Smooth muscle cell (in vitro differentiated cells): ENCODE measurements around the gene MYH1. TPM values are rescaled to one million over a fixed set of nuclear protein-coding genes. Genes with fewer than 3 reads are reported as not detected.
A peak's percentile ranks its signal among the peaks of the same experiment; 100 is the strongest.

ENCODE experiments used
- DNase-seq: peaks from one replicate; lab custom pipeline; 2025; ENCODE audit not compliant: unreplicated experiment; lab: John Stamatoyannopoulos, UW
- H2AFZ ChIP-seq: fragments of 200-600 bp; sonication (generic); 2 replicates; pipeline ENCODE4 v1.6.0; 2016; ENCODE audit warnings: antibody characterized with exemption, low read depth, mild to moderate bottlenecking
- H3F3A ChIP-seq: fragments of 200-600 bp; sonication (generic); 2 replicates; pipeline ENCODE4 v1.6.0; 2017; ENCODE audit warnings: antibody characterized with exemption, low read depth
- H3K27ac ChIP-seq: fragments of 200-600 bp; sonication (generic); 2 replicates; pipeline ENCODE4 v1.5.1; 2016; ENCODE audit warnings: low read depth, mild to moderate bottlenecking
- H3K27me3 ChIP-seq: fragments of 200-600 bp; sonication (generic); 2 replicates; pipeline ENCODE4 v1.6.1; 2016; ENCODE audit warnings: low read depth, mild to moderate bottlenecking
- H3K36me3 ChIP-seq: fragments of 200-600 bp; sonication (generic); 2 replicates; pipeline ENCODE4 v1.5.1; 2016; ENCODE audit warnings: low read depth
- H3K4me1 ChIP-seq: fragments of 200-600 bp; sonication (generic); 2 replicates; pipeline ENCODE4 v1.5.1; 2016; ENCODE audit warnings: low read depth
- H3K4me2 ChIP-seq: fragments of 200-600 bp; sonication (generic); 2 replicates; pipeline ENCODE4 v1.6.0; 2016; ENCODE audit warnings: mild to moderate bottlenecking
- H3K4me3 ChIP-seq: fragments of 200-600 bp; sonication (generic); 2 replicates; pipeline ENCODE4 v1.5.1; 2016; ENCODE audit warnings: mild to moderate bottlenecking
- H3K79me2 ChIP-seq: fragments of 200-600 bp; sonication (generic); 2 replicates; pipeline ENCODE4 v1.6.0; 2016; ENCODE audit warnings: low read depth, mild to moderate bottlenecking
- H3K9ac ChIP-seq: fragments of 200-600 bp; sonication (generic); 2 replicates; pipeline ENCODE4 v1.6.0; 2016; ENCODE audit warnings: low read depth
- H3K9me3 ChIP-seq: fragments of 200-600 bp; sonication (generic); replicated peaks from 2 replicates; pipeline ENCODE4 v1.5.1; 2016; ENCODE audit warnings: low read depth
- H4K20me1 ChIP-seq: fragments of 200-600 bp; sonication (generic); 2 replicates; pipeline ENCODE4 v1.6.0; 2016; ENCODE audit warnings: low read depth
- WGBS: methylation state at CpG from one replicate; pipeline ENCODE4 v1.1.7; 2016; ENCODE audit warnings: low lambda C conversion rate; 5-methylcytosine and 5-hydroxymethylcytosine counted together
- polyA plus RNA-seq: library from polyadenylated mRNA; unstranded; fragments of >200 nt; fragmentation: Nextera tagmentation; extraction: Ambion mirVana; gene quantifications from 2 replicates; pipeline ENCODE4 v1.2.1, GENCODE V29; 2016
- total RNA-seq: library from RNA; depleted of rRNA; stranded (reverse); fragments of >200 nt; gene quantifications from 2 replicates; pipeline ENCODE4 v1.2.3, GENCODE V29; 2014
- TF ChIP-seq, protein P1 (sequence below): fragments of 200-600 bp; sonication (generic); IDR thresholded peaks from 2 replicates; pipeline ENCODE4 v1.5.1; 2017; ENCODE audit warnings: borderline replicate concordance, mild to moderate bottlenecking, antibody characterized with exemption; ENCODE audit not compliant: insufficient read depth, poor library complexity, severe bottlenecking

MYH1 gene
- total and polyA plus RNA-seq, 2 experiments from 2014 or later, result not detected

DNA sequence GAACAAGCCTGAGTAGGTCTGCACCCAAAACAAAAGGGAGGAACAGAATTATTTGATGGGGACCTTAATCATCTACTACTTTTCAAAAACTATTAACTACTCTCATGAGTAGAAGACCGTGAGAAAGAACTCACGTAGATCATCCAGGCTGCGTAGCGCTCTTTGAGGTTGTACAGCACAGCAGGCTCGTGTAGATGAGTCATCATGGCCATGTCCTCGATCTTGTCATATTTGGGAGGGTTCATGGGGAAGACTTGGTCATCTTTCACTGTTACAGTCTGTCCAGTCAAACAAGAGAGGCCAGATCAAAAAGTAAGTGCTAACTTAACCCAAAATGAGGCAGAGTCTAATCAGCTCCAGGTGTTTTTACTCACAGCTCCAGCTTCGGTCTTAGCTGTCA lies 2.3 kb downstream of the MYH1 start:
- Histone ChIP-seq H3K4me3 (no peak overlapping the region), H3K4me2 (no peak overlapping the region), H2AFZ (no peak overlapping the region), H3K79me2 (no peaks in the 10 kb centered on the region), H3K9ac (no peak overlapping the region), H3K4me1 (no peaks in the 10 kb centered on the region), H3K36me3 (no peaks in the 10 kb centered on the region), H4K20me1 (no peaks in the 10 kb centered on the region), H3K27me3 (peaks cover 3% of the 10 kb centered on the region), H3F3A (no peaks in the 10 kb centered on the region), H3K9me3 (no peaks in the 10 kb centered on the region), H3K27ac (no peak overlapping the region)
- TF ChIP-seq, protein P1, sequence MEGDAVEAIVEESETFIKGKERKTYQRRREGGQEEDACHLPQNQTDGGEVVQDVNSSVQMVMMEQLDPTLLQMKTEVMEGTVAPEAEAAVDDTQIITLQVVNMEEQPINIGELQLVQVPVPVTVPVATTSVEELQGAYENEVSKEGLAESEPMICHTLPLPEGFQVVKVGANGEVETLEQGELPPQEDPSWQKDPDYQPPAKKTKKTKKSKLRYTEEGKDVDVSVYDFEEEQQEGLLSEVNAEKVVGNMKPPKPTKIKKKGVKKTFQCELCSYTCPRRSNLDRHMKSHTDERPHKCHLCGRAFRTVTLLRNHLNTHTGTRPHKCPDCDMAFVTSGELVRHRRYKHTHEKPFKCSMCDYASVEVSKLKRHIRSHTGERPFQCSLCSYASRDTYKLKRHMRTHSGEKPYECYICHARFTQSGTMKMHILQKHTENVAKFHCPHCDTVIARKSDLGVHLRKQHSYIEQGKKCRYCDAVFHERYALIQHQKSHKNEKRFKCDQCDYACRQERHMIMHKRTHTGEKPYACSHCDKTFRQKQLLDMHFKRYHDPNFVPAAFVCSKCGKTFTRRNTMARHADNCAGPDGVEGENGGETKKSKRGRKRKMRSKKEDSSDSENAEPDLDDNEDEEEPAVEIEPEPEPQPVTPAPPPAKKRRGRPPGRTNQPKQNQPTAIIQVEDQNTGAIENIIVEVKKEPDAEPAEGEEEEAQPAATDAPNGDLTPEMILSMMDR, result no peak
- DNase-seq, result no peak
- WGBS, result 91% methylated on average over 7 of the region's 7 CpGs

GRCh38 chr17:10513299-10514067 lies 4.9 kb downstream of the MYH1 start:
- Histone ChIP-seq H3K4me3 (no peak overlapping the region), H3K4me1 (no peaks in the 10 kb centered on the region), H3F3A (no peaks in the 10 kb centered on the region), H2AFZ (no peak overlapping the region), H3K27ac (peak overlapping the region; percentile 34), H4K20me1 (no peaks in the 10 kb centered on the region), H3K79me2 (no peaks in the 10 kb centered on the region), H3K36me3 (no peaks in the 10 kb centered on the region), H3K27me3 (no peaks in the 10 kb centered on the region), H3K9me3 (no peaks in the 10 kb centered on the region), H3K9ac (no peak overlapping the region), H3K4me2 (peak overlapping the region; percentile 61)
- 57% methylated on average over 6 of the region's 6 CpGs for WGBS
- TF ChIP-seq, protein P1, result no peak
- no peak for DNase-seq

- H3K4me3 ChIP-seq, result no peak overlapping the region
- H3K4me1 ChIP-seq, result no peaks in the 10 kb centered on the region
Observed at GRCh38 chr17:10512856-10513255, 5.5 kb downstream of the MYH1 start.

More at GRCh38 chr17:10512856-10513255, 5.5 kb downstream of the MYH1 start:
- no peaks in the 10 kb centered on the region for H3F3A ChIP-seq
- no peak overlapping the region for H2AFZ ChIP-seq
- peak overlapping the region; percentile 6 for H3K4me2 ChIP-seq
- no peaks in the 10 kb centered on the region for H3K9me3 ChIP-seq
- H4K20me1 ChIP-seq, result no peaks in the 10 kb centered on the region
- WGBS, result 78% methylated on average over 2 of the region's 2 CpGs
- peak overlapping the region; percentile 34 for H3K27ac ChIP-seq
- no peaks in the 10 kb centered on the region for H3K79me2 ChIP-seq
- DNase-seq, result no peak
- H3K36me3 ChIP-seq, result no peaks in the 10 kb centered on the region
- TF ChIP-seq, protein P1, result no peak
- H3K27me3 ChIP-seq, result no peaks in the 10 kb centered on the region
- no peak overlapping the region for H3K9ac ChIP-seq
